HL-60/S4 treated with phorbol 12-myristate 13-acetate at 8.2 ng/mL for 4 days and 3 days (cell line): ENCODE data around the gene RYR1.
"Not testable (repeated sequence)": the region's sequence is repeated elsewhere in the genome, so short reads cannot be mapped to it uniquely, and the experiment has no call there.

ENCODE experiments used
- in situ Hi-C: fragments of 300-500 bp; cut with MboI; formaldehyde crosslinking; loops from 2 replicates; pipeline ENCODE4 v1.15.0; 2022; ENCODE audit warnings: low sequenced_read_pairs

Gene RYR1

GRCh38 chr19:38555200-38555599, 121.7 kb downstream of the RYR1 start:
- in situ Hi-C loops = no loop called here

DNA sequence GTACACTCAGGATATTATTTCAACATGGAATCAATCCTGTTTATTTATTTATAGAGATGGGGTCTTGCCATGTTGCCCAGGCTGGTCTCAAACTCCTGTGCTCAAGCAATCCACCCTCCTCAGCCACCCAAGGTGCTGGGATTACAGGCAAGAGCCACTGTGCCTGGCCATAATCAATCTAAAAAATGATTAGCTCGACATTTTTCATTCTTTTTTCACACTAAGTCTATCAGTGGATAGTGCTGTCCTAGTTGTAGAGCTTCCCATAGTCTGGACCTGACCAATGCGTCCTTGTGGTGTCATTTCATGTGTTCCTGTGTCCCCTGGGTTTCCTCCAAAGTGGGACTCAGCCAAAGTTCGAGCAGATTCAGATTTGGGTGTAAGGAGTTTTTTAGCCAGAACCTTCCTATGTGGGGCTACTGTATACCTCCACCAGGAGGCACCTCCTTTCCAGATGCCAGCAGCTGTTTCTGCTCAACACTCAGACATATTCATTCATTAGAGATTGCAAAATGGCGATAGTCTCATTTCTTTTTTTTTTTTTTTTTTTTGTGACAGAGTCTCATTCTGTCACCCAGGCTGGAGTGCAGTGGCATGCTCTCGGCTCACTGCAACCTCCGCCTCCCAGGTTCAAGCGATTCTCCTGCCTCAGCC, 123.2 kb downstream of the RYR1 start:
- in situ Hi-C loops = no loop called here

DNA sequence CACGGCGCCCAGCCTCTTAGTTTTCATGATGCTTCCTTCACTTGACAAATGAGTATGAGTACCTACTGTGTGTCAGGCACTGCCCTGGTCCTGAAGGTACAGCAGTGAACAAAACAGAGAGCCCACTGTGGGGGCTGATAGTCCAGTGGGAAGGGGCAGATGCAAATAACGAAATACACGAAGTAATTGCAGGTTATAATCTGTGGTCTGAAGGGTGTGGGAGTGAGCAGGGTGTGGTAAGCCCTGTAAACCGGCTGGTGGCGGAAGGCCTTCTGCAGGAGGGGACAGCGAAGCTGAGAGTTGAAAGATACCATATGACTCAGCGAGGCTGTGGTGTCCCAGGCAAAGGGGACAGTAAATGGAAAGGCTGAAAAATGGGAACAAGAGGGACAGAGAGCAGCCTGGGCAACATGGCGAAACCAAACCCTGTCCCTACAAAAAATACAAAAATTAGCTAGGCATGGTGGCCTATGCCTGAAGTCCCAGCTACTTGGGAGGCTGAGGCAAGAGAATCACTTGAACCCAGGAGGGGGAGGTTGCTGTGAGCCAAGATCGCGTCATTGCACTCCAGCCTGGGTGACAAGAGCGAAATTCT, 123.8 kb downstream of the RYR1 start:
- in situ Hi-C loops = no loop called here

- in situ Hi-C loops = not testable (repeated sequence)
Measured at GRCh38 chr19:38558933-38559332, 125.4 kb downstream of the RYR1 start.

- in situ Hi-C loops = no loop called here
Measured at GRCh38 chr19:38559428-38560401, 126.2 kb downstream of the RYR1 start.

- in situ Hi-C loops = no loop called here
Measured at GRCh38 chr19:38561053-38561606, 127.6 kb downstream of the RYR1 start.

DNA sequence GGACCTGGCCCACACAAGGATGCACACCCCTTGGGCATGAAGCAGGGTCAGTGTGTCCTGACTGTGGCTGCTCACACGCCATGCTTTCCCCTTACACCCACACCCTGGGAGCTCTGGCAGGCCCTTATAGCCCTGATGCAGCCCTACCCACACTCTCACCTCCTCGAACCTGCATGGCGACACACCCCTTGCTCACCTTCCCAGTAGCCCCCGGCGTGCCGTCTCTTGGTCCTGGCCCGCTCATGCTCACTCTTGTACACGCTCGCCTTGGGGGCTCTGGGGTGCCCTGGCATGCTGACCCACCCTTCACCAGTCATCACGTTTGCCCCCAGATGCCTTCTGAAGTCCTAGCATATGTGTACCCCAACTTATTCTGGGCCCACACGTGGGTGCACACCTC, 128.2 kb downstream of the RYR1 start:
- in situ Hi-C loops = no loop called here

DNA sequence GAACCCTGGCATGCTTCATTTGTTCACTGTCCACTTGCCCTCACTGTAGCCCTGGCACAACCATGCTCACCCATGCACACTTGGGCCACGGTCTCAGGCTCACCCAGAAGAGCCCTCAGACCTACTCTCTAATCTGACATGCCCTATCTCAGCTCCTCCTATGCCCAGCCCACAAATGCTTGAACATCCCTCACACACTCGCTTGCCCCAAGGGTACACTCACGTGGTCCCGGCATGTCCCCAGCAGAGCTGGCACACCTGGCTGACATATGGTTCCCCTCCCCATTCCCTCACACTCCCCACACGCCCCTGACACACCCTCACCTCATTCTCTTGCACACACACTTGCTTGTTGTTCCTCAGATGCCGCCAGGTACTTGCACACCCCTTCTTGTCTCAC, 128.6 kb downstream of the RYR1 start:
- in situ Hi-C loops = no loop called here

- in situ Hi-C loops = no loop called here
Measured at GRCh38 chr19:38563475-38563874, 130.0 kb downstream of the RYR1 start.

- in situ Hi-C loops = no loop called here
Measured at GRCh38 chr19:38564981-38565690, 131.6 kb downstream of the RYR1 start.

DNA sequence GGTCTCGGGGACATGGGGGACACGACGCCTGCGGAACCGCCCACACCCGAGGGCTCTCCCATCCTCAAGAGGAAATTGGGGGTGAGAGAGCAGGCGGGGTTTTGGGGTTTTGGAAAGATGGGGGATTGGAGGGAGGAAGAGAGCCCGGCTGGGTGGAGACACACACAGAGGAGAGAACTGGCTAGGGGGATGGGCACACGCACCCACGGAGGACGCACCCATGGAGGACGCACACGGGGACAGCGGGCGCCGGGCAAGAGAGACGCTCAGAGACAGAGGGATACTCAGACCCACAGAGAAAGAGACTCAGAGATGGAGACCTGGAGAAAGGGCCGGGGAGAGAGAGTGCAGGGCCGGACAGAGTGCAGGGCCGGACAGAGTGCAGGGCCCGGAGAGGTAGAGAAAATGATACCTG, 132.2 kb downstream of the RYR1 start:
- in situ Hi-C loops = no loop called here

GRCh38 chr19:38569368-38569983, 136.0 kb downstream of the RYR1 start:
- in situ Hi-C loops = no loop called here

- in situ Hi-C loops = no loop called here
Measured at GRCh38 chr19:38571682-38572081, 138.2 kb downstream of the RYR1 start.

DNA sequence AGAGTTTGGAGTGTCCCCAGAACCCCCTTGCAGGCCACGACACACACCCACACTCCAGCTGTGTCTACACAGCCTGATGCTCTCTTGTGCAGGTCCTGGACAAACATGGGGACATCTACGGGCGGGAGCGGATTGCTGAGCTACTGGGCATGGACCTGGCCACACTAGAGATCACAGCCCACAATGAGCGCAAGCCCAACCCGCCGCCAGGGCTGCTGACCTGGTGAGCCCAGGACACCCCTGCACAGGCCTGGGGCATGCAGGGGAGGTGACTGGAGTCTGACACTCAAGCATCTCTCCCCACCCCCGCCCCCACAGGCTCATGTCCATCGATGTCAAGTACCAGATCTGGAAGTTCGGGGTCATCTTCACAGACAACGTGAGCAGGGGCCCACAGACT, 144.3 kb downstream of the RYR1 start:
- in situ Hi-C loops = no loop called here

DNA sequence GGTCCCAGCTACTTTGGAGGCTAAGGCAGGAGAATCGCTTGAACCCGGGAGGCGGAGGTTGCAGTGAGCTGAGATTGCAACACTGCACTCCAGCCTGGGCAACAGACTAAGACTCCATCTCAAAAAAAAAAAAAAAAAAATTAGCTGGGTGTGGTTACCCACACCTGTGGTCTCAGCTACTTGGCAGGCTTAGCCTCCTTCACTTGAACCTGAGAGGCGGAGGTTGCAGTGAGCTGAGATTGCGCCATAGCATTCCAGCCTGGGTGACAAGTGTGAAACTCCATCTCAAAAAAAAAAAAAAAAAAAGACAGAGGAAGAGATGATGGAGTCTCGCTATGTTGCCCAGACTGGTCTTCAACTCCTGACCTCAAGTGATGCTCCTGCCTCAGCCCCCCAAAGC, 145.8 kb downstream of the RYR1 start:
- in situ Hi-C loops = not testable (repeated sequence)

GRCh38 chr19:38580080-38580479, 146.6 kb downstream of the RYR1 start:
- in situ Hi-C loops = no loop called here

- in situ Hi-C loops = no loop called here
Measured at GRCh38 chr19:38583219-38583984, 149.9 kb downstream of the RYR1 start.

GRCh38 chr19:38583985-38584305, 150.5 kb downstream of the RYR1 start:
- in situ Hi-C loops = no loop called here

DNA sequence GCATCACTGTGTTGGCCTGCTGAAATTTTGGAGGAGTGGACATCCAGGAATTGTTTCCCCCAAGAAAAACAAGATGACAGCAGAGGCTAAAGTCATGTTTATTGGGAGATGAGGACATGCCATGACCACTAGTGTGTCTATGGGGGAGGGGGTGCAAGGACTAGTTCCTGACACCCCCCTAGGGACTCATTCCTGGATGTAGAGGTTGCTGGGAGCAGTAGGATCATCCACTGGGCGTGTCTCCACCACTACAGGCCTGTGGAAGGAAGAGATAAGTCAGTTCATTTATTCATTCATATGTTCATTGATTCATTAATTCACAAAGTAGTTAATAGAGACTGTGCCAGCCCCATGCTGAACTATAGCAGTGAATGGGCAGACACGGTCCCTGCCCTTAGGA, 154.1 kb downstream of the RYR1 start:
- in situ Hi-C loops = no loop called here

- in situ Hi-C loops = no loop called here
Measured at GRCh38 chr19:38588041-38588440, 154.6 kb downstream of the RYR1 start.
